GM04503 (cell line): Measurements from ENCODE around the gene SLC16A8.
"Not testable (repeated sequence)": the region's sequence is repeated elsewhere in the genome, so short reads cannot be mapped to it uniquely, and the experiment has no call there.

Experiments
- DNase-seq: peaks from one replicate; pipeline ENCODE4 v3.0.0-alpha.2; 2012; ENCODE audit warnings: low read depth

Gene SLC16A8, protein sequence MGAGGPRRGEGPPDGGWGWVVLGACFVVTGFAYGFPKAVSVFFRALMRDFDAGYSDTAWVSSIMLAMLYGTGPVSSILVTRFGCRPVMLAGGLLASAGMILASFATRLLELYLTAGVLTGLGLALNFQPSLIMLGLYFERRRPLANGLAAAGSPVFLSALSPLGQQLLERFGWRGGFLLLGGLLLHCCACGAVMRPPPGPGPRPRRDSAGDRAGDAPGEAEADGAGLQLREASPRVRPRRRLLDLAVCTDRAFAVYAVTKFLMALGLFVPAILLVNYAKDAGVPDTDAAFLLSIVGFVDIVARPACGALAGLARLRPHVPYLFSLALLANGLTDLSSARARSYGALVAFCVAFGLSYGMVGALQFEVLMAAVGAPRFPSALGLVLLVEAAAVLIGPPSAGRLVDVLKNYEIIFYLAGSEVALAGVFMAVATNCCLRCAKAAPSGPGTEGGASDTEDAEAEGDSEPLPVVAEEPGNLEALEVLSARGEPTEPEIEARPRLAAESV

DNA sequence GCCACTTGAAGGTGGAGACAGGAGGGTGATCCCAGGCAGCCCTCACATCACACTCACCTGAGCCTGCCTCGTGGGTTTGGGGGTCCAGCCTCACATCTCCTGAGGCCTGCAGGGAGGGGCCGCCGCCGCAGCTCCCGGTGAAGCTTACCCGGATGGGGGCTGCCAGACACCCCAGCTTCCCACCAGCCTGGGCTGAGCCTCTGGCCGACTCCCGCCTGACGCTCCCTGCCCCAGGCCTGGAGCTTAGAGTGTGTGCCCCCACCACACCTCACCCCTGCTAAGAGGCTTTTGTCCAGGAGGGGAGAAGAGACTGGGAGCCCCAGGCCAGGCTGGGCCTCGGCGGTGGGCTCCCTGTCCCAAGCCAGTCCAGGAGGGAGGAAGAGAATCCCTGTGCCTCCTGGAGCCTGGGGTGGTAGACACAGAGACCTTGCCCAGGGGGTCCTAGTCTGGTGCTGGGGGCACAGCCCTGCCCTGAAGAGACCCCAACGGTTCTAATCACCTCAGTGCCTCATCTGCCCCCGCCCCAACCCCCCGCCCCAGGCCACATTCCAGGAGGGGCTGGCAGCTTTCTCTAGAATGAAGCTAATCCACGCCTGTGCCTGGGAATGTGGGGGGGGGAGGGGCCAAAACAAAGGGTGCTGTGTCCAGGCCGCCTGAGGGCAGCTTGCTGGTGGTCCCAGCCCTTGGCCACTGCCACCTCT, at the start of gene SLC16A8:
SLC16A8 (minus strand) TSS at position 254 of the 701 bp plus-strand sequence. CDS start 1,311 bp downstream, outside the sequence.
- no peak for DNase-seq

GRCh38 chr22:38133331-38133730, 49.3 kb upstream of the SLC16A8 start:
- no peak for DNase-seq

DNA sequence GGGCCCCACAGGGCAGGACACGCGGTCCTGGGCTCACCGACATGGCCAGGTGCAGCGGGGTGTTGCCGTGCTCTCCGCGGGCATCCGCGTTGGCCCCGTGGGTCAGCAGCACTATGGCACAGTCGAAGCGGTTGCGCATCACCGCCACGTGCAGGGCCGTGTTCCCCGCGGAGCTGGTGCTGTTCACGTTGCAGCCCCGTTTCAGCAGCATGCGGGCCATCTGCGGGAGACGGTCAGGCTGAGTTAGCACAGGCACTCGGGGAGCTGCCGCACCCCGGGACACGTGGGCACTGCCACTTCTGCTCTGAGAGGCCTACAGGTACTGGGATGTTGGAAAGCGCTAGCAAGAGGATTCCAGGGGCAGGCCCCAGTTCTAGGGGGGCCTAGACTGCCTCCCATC, 48.8 kb upstream of the SLC16A8 start:
- DNase-seq: no peak

DNA sequence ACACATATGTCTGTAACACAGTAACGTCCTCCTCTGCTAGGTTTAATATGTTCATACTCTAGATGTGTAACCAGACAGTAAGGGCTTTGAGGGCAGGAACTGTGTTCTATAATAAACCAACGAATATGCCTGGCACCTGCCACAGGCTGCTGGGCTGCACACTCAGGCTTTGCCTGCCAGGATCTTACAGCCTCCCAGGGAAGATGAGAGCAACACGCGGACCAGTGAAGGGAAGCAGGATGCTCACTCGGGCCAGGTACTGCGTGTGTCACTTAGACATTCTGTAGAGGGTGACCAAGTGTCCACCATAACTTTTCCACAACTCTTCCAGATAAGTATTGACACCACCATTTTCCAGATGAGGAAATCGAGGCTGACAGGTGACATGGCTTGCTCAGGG, 48.2 kb upstream of the SLC16A8 start:
- no peak for DNase-seq

DNA sequence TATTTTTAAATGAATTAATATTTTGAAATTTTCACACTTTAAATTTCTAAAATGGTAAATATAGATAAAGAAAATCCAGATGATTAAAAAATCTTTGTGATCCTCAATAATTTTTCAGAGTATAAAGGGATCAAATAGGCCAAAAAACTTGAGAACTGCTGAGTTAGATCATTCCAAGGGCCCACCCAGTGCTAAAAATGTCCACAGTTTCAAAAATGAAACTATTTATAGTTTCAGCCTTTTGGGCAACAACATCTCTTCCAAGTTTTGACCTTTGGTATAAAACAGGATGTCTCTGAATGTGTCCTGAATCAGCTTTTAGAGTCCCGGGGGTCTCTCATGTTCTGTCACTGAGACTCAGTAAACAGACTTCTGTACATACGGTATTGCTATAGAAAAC, 47.4 kb upstream of the SLC16A8 start:
- DNase-seq: no peak

DNA sequence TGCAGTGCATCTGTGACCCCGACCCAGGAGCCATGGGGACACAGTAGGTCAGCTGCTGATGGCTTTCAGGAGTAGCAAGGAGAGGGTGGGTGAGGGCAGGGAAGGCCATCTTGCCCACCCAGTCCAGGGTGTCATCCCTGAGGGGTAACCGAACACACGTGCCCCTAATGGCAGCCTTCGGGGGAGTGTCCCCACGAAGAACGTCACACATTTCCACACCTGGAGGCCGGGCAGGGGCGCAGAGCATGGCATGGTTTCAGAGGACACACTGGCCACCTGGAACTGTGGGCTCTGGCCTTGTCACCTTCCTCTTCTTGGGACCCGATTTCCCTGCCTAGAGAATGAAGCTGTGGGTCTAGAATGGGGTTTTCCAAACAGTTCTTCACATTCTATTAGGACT, 45.9 kb upstream of the SLC16A8 start:
- DNase-seq: no peak

GRCh38 chr22:38129021-38129420, 45.0 kb upstream of the SLC16A8 start:
- no peak for DNase-seq

- no peak for DNase-seq
These were observed 43.9 kb upstream of the SLC16A8 start for GRCh38 chr22:38127869-38128268.

DNA sequence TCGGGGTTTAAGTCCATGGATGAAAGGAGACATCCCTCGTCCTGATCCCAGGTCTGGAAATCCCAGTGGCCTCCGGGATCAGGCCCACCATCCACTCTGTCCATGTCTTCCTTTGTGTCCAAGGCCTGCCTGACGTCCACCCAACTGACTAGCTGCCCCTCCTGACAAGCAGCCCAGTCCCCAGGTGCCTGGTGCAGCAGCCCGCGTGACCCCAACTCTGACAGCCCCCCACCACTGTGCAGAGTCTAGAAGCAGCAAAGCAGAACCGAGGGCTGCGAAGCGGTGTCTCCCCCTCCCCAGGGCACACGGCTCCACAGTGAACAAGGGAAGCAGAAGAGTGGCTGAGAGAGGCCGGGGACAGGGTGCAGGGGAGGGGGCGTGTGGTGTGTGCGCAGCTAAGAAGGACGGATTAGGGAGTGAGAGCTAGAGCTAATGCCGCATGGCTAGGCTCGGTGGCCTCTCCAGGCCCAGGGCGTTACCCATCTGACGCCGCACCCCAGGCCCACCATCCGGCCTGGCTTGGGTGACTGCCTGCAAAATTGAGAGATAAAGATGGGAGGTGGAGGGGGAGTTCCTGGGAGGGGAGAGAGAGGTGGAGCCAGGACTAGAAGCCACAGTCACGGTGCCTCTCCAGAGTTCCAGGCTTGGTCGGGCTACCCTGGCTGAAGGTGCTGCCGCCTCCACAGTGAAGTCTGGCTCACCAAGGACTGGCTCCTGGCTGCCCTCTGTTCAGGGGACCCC, 43.1 kb upstream of the SLC16A8 start:
- DNase-seq: no peak

DNA sequence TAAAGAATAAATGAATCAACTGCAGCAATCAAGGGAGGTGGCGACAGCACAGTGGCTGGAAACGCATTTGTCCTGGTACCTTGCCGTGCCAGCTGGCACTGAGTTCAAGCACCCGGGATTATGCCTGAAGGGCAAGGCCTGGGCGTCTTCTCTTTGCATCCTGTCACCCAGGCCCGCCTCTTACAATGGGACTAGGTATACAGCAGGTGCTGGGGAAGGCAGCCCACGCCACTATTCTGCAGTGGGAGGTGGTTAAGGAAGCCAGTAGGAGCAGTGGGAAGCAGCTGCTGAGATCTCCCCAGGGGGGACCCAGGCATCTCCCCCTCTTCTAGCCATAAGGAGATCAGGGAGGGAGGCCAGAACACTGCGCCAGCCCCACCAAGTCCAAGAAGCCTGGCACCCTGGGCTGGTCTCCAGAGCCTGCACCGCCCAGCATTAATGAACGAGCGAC, 41.8 kb upstream of the SLC16A8 start:
- DNase-seq: no peak

DNA sequence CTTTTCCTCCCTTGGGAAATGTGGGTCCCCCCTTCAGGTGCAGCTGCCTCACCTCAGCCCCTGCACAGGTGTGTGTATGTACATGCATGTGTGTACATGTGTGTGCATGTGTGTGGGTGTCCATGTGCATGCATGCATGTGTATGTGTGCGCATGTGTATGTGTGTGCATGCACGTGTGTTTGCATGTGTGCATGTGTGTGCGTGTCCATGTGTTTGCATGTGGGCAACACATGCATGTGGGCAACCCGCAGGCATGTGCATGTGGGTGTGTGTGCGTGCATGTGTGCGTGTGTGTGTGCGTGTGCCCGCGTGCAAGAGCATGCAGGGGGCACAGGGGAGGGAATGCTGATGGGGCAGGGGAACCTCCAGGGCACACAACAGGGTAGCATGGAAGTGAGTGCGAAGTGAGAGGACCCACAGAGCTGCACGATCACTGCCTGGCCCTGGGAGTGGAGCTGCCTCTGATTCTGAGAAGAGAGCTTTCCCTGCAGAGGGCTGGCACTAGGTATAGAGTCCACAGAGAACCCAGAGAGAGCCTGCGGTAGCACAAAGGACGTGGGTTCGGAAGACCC, 41.1 kb upstream of the SLC16A8 start:
- DNase-seq: no peak

GRCh38 chr22:38124236-38124974, 40.4 kb upstream of the SLC16A8 start:
- DNase-seq: no peak

GRCh38 chr22:38122616-38123015, 38.6 kb upstream of the SLC16A8 start:
- DNase-seq: no peak

- no peak for DNase-seq
These were observed 36.6 kb upstream of the SLC16A8 start for GRCh38 chr22:38120359-38121110.

- DNase-seq: not testable (repeated sequence)
These were observed 34.8 kb upstream of the SLC16A8 start for GRCh38 chr22:38118747-38119146.

- DNase-seq: no peak
These were observed 34.2 kb upstream of the SLC16A8 start for GRCh38 chr22:38118182-38118581.

GRCh38 chr22:38117556-38117955, 33.6 kb upstream of the SLC16A8 start:
- DNase-seq: not testable (repeated sequence)

- no peak for DNase-seq
These were observed 31.6 kb upstream of the SLC16A8 start for GRCh38 chr22:38115423-38116205.

- peak; percentile 34 for DNase-seq
These were observed 30.8 kb upstream of the SLC16A8 start for GRCh38 chr22:38114484-38115398.
